Measurements from ENCODE around the gene TSHZ2.
"Not testable (repeated sequence)": the region's sequence is repeated elsewhere in the genome, so short reads cannot be mapped to it uniquely, and the experiment has no call there.

TSHZ2 gene

GRCh38 chr20:53020376-53020775, 48.2 kb downstream of the TSHZ2 start:
- TF ChIP-seq ZFX (IDR thresholded peaks at IDR 0.05) = no peak
- TF ChIP-seq CTCF (conservative IDR thresholded peaks at IDR 0.05) = no peak
- no peak overlapping the region; the same call in 1 of the 2 replicates for H3K27ac ChIP-seq

GRCh38 chr20:53020834-53021233, 48.7 kb downstream of the TSHZ2 start:
- no peak overlapping the region; the same call in 1 of the 2 replicates for H3K27ac ChIP-seq
- no peak for TF ChIP-seq CTCF (conservative IDR thresholded peaks at IDR 0.05)

- H3K27ac ChIP-seq = no peak overlapping the region
- TF ChIP-seq CTCF (conservative IDR thresholded peaks at IDR 0.05) (no peak), ZFX (IDR thresholded peaks at IDR 0.05) (no peak)
These were observed 49.8 kb downstream of the TSHZ2 start for GRCh38 chr20:53021934-53022333.

GRCh38 chr20:53023732-53024520, 51.8 kb downstream of the TSHZ2 start:
- TF ChIP-seq ZFX (IDR thresholded peaks at IDR 0.05) = no peak
- TF ChIP-seq CTCF (conservative IDR thresholded peaks at IDR 0.05) = no peak

GRCh38 chr20:53024653-53025052, 52.5 kb downstream of the TSHZ2 start:
- H3K27ac ChIP-seq = not testable (repeated sequence)

More at GRCh38 chr20:53023732-53024520, 51.8 kb downstream of the TSHZ2 start:
- no peak overlapping the region for H3K27ac ChIP-seq

- TF ChIP-seq CTCF (conservative IDR thresholded peaks at IDR 0.05) = no peak
- no peak for TF ChIP-seq ZFX (IDR thresholded peaks at IDR 0.05)
- H3K27ac ChIP-seq = no peak overlapping the region
These were observed 54.9 kb downstream of the TSHZ2 start for GRCh38 chr20:53027089-53027488.

GRCh38 chr20:53028337-53029007, 56.3 kb downstream of the TSHZ2 start:
- H3K27ac ChIP-seq = no peak overlapping the region
- no peak for TF ChIP-seq CTCF (conservative IDR thresholded peaks at IDR 0.05)
- TF ChIP-seq ZFX (IDR thresholded peaks at IDR 0.05) = no peak

Measured in C4-2B (cell line).